NCI-H1092 treated with DMSO at 0.1 percent for 48 hours (cell line): Measurements from ENCODE around the gene FAM83D.
"Not testable (repeated sequence)": the region's sequence is repeated elsewhere in the genome, so short reads cannot be mapped to it uniquely, and the experiment has no call there.

ENCODE experiments used
- DNase-seq: peaks from one replicate; lab custom pipeline; 2025; lab: John Stamatoyannopoulos, UW

FAM83D gene

GRCh38 chr20:38963745-38964144, 37.5 kb downstream of the FAM83D start:
- DNase-seq: no peak

DNA sequence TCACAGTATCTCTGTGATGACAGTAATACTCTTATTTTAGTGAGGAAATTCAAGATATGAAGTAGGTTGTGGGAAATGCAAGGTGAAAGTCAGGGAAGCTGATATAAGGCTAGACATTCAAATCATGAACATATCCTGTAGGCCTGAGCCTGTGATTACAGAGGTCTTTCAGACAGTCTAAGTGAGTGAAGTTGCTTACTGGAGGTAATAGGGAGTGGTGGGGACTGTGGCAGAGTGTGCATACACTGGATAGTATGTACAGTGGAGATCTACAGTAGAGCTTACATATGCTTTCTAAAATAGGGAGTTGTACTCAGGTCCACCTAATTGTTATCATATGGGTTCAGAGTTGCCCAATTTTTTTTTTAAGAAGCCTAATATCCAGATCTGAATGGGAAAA, 39.0 kb downstream of the FAM83D start:
- DNase-seq: no peak

DNA sequence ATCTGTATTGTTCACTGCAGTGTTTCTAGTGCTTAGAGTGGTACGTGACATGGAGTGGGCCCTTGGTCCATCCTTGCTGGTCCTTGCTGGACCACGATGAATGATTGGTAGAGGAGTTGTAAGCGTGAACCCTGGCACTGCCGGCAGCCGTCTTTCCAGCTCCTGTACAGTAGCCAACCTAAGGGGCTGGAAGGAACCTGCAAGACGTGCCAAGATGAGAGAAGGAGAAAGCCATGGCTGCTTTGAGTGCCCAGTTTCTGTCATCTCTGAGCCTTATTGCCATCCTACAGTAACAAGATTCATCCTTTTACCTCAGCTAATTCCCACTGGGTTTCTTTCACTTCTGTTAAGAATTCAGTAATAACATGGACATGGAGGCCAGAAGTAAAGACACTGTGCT, 41.9 kb downstream of the FAM83D start:
- DNase-seq: no peak

DNA sequence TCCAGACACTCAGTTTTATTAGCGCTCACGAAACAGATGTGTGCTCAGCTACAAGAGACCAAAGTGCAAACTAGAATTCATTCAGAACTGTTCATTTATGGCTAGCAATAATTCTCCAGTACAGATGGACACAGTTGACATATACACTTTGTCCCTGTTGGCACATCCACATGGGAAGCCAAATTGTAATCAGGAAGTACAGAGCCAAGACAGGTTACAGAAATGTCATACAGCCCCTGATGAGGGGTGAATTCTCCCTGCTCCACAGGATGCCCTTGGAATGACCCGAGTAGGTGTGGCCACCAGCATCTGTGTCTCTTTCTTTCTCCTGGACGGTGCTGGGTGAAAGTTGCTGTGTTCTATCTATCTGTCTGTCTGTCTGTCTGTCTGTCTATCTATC, 43.5 kb downstream of the FAM83D start:
- DNase-seq: no peak

DNA sequence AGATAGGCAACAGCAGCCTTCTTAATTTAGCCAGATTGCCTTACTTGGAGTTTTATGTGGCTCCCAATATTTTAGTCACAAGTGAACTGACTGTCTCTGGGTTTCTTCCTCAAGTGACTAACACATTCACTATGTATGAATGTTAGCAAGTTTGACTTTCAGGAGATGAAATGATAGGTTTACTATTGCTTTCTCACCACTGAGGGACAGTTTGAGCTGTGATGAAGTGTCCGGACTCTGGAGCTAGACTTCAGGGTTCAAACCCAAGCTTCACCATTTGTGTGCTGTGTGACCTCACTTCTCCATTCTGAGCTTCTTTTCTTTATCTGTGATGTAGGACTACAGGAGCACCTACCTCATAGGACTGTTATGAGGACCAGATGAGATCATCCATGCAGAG, 44.1 kb downstream of the FAM83D start:
- no peak for DNase-seq

- no peak for DNase-seq
Observed at GRCh38 chr20:38973107-38973506, 46.9 kb downstream of the FAM83D start.

DNA sequence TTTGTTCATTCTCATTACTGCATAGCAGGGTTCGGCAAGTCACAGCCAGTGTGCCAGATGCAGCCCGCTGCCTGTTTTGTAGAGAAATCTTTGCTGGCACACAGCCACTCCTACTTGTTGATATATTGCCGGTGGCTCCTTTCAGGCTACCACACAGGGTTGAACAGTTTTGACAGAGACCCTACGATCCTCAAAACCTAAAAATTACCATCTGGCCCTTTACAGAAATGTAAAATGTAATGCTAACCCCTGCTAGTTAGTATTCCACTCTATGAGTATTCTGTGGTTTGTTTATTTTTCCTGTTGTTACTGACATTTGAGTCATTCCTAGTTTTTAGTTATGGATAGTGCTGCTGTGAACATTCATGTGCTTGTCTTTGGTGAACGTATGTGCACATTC, 47.4 kb downstream of the FAM83D start:
- no peak for DNase-seq

DNA sequence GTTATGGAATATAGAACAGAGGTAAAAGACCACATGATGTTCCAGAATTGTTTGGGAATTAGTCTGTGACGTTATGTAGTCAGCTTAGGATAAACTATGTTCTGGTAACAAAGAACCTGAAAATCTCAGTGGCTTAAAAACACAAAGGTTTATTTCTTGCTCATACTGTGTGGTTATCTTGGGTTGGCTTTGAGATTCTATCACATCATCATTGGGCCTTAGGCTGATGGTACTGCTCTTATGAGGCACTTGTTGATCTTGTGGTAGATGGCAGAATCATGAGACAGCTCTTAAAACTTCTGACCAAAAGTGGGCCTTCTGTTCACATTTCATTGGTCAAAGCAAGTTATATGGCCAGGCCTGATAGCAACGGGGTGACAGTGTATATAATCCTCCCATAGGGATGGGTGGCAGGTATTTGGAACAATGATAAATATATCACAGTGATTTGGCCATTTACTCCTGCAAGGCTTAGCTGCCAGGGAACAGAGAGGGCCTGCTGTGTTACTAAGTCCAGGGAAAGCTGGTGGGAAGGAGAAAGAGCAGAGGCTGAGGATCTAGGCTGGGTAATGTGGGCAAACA, 49.4 kb downstream of the FAM83D start:
- DNase-seq: no peak

DNA sequence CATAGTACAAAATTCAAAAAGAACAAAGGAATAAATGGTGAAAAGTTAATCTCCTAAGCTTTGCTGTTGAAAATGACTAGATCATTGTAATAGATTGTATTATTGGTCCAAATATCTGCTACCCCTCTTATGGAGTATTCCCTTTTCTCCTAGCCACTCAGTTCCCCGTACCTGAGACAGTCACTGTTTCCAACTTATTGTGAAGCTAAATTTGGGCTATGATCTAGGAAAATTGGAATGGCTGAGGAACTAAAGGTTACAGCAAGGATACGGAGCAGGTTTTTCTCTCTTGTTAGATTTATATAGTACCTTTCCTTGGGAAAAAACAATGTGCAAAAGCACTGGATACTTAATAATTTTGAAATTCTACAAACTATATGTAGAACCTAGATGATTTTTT, 53.2 kb downstream of the FAM83D start:
- no peak for DNase-seq

DNA sequence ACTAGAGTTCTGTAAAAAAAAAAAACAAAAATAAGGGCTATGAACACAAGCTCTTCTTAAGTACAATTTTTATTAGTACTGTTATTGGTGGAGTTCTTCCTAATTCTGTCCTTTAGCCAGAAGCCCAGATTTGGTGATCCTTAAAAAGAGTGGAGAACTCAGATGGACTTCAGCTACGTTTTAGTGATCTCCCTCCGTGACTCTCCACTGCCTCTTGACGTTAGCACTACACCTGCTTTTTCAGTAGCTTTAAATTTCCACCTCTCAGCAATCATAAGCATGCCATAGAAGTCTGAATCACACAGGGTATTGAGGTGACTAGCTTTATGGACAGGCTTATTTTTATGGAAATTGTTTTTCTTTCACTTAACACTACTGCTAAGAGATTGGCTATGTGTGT, 53.6 kb downstream of the FAM83D start:
- DNase-seq: no peak

DNA sequence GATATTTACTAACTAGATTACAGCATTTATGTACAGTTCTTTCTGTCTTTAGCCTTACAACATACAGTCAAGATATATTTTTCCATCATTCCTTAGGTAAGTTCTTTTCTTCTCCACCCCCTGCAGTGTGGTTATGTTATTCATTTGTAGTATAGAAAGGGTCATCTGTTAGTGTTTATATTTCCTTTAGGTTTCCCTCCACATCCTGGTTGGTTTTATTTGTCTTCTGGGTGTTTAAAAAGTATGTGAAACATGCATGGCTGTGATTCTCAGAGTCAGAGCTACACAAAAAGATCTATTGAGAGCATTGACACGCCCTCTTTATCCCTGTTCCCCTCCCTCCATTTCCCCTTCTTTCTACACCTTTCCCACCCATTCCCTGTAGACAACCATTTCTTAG, 56.1 kb downstream of the FAM83D start:
- DNase-seq: no peak

DNA sequence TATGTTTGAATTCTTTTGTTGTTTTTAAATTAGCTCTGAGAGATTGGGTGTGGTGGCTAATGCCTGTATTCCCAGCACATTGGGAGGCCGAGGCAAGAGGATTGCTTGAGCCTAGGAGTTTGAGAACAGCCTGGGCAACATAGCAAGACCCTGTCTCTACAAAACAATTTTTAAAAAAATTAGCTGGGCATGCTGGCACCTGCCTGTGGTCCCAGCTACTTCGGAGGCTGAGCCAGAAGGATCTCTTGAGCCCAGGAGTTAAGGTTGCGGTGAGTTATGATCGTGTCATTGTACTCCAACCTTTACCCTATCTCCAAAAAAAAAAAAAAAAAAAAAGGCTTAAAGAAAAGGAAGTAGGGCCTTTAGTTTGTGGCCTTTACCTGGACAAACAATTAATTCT, 58.8 kb downstream of the FAM83D start:
- no peak for DNase-seq

- DNase-seq: no peak
Observed at GRCh38 chr20:38985603-38986170, 59.5 kb downstream of the FAM83D start.

DNA sequence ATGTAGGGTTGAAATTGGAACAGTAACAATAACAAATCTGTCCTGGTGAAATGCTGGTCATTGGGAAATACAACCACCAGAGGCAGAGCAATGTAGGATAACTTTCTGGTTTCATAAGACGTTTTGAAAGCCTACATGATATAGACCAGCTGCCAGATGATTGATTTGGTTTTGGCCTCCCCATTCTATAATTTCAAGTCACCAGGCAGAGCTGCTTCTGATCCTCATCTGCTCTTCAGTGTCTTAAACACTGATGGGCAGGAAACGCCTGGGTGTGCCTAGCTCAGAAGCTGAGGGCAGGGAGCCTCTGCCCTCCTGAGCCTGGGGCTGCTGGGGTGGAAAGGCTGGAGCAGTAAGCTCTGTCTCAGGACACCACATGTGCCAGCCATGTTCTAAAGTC, 60.4 kb downstream of the FAM83D start:
- no peak for DNase-seq

DNA sequence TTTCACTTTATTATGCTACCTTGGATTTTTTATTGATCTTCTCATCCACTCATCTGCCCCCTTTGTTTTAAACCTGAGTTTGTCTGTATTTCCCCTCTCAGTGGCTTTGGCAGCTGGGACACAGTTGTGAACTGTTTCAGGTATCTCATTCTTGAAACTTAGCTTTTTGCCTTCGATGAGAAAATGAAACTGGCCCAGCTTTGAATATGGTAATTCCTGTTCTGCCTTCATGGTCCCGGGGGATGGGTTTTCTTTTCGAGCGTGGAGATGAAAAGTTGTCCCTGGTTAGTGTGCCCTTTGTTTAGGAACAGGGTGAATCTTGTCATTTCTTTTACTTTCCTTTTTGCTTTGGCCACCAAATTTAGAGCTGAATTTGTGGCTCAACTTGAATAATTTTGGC, 61.6 kb downstream of the FAM83D start:
- DNase-seq: no peak

DNA sequence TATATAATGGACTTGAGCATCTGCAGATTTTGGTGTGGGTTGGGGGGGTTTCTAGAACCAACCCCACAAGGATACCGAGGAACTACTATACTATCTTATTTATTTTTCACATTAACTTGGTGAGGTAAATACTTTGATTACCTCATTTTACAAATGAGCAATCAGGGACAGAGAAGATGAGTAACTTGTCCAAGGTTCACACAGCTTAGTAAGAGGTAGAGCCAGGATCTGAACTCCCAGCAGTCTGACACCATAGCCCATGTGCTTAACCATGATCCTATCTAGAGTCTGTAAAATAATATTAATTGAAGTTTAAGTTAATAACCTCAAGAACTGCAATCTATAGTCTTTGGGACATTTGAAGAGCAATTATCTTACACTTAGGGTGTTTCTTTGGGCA, 64.5 kb downstream of the FAM83D start:
- DNase-seq: no peak

GRCh38 chr20:38991814-38992704, 65.8 kb downstream of the FAM83D start:
- no peak for DNase-seq

DNA sequence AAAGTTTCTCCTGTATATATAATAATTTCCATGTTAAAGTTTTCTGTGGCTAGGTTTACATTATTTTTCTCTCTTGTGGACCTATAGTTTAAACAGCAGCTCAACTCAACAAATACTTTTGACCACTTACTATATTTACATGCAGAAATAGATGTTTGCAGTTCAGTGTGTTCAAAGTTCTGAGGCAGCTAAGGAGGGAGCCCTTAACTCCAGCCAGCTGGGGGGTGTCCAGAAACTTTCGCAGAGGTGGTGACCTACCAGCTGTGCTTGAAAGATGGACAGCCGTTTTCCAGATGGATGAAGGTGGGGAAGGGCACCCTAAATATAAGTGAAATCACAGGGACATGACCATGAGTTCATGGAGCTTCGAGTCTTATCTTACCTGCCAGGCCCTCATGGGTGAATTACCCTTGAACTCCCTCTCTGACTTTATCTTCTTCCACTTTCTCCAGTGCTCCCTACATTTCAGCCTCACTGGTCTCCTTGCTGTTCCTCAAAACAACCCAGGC, 69.4 kb downstream of the FAM83D start:
- DNase-seq: no peak

DNA sequence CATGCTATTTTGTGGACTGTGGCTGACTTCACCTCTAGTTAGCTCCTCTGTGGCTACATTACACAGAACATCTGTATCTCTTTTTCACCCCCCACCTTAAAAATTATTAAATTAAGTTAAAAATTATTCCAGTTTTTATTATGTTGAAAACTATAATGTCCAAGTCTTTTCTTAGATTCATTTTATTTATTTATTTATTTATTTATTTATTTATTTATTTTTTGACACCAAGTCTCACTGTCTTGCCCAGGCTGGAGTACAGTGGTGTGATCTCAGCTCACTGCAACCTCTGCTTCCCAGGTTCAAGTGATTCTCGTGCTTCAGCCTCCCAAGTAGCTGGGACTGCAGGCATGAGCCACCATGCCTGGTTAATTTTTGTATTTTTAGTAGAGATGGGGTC, 70.6 kb downstream of the FAM83D start:
- not testable (repeated sequence) for DNase-seq

GRCh38 chr20:38997622-38998021, 71.4 kb downstream of the FAM83D start:
- DNase-seq: no peak

DNA sequence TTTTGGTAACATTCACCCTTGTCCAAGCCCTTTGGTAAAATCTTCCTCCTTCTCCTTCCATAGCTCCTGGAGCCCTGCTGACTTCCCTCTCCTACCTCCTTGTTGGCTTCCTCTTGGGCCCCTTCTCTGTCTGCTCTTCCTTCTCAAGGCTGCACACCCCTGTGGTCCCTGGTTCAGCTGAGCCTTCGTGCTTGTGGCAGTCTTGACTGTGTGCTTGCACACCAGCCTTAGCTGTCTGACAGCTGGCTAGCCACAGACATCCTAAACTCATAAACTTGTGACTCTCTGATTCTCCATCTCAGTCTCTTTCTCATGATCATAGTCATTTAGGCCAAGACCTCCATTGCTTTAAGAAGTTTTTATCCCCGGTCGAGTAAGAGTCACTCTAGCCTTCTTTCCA, 73.0 kb downstream of the FAM83D start:
- no peak for DNase-seq

DNA sequence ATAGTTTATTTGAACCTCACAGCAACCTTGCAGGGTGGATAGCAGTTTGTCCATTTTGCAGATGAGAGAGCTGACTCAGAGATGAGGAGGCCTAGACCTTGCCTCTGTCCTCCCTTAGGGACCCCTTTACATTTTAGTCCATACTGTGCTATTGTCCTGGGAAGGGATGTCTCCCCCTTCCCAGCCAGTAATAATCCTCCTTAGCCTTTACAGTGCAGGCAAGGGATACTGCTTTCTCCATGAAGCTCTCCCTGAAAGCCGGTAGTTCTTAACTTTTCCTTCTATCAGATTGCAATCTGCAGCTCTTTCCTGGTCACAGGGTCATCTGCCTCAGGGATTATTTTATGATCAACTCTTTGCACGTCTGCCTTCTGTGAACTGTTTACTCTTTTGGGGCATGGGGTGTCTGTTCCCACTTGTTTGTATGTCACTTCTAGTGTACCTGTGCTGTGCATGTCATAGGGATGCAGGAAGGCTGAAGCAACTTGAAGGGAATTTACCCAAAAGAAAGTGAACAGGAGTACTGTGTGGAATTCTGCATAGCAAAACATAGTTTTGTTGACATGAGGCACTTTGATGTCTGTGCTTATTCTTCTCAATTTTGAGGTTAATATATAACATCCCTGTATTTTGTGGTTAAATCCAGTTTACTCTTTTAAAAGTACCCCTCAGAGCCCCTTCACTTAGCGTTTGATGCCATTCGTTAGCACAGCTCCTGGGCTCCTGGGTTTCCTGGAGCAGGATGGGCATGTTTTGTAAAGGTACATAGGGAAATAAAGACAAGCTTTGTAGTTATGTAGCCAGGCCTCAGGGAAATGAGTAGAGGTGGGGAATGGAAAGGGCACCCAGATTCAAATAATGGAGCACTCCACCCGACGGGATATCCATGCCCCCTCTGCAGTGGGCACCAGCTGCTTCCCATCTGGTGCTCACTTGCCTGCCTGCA, 74.0 kb downstream of the FAM83D start:
- no peak for DNase-seq
